Naive B cell (primary cell): ENCODE results near the gene SFTPA1. TPM values are rescaled to one million over a fixed set of nuclear protein-coding genes. Genes with fewer than 3 reads are reported as not detected.
A peak's percentile ranks its signal among the peaks of the same experiment; 100 is the strongest.
"Not testable (repeated sequence)": the region's sequence is repeated elsewhere in the genome, so short reads cannot be mapped to it uniquely, and the experiment has no call there.

ENCODE experiments used
- ATAC-seq, 2 donors: fragments of 150-1000 bp; cut with Tn5 transposase; 2 replicates each; pipeline ENCODE4 v1.10.0; 2021; ENCODE audit warnings: low read depth in 2 of 2, mild to moderate bottlenecking in 2 of 2, moderate library complexity in 2 of 2
- DNase-seq: peaks from one replicate; pipeline ENCODE4 v3.0.0; 2022
- H3K27ac Mint-ChIP-seq, 6 donors: one replicate each; pipeline ENCODE4 v1.8.0; 2020 to 2022; ENCODE audit warnings: mild to moderate bottlenecking in 6 of 6, mixed read lengths in 6 of 6, moderate library complexity in 5 of 6, inconsistent platforms in 2 of 6
- H3K27me3 Mint-ChIP-seq, 3 donors: one replicate each; pipeline ENCODE4 v1.8.0; 2021 to 2022; ENCODE audit warnings: mixed read lengths in 3 of 3, mild to moderate bottlenecking in 1 of 3
- H3K36me3 Mint-ChIP-seq, 2 donors: one replicate each; pipeline ENCODE4 v1.8.0; 2020 to 2022; ENCODE audit warnings: mixed read lengths in 2 of 2, inconsistent platforms in 1 of 2, mild to moderate bottlenecking in 1 of 2
- H3K4me1 Mint-ChIP-seq, 3 donors: one replicate each; pipeline ENCODE4 v1.8.0; 2020 to 2022; ENCODE audit warnings: mixed read lengths in 3 of 3, inconsistent platforms in 1 of 3, mild to moderate bottlenecking in 1 of 3, moderate library complexity in 1 of 3
- H3K4me3 Mint-ChIP-seq, 8 donors: one replicate each; pipeline ENCODE4 v1.8.0; 2020 to 2022; ENCODE audit warnings: mild to moderate bottlenecking in 8 of 8, mixed read lengths in 8 of 8, moderate library complexity in 8 of 8, inconsistent platforms in 2 of 8
- H3K9me3 Mint-ChIP-seq, 7 donors: one replicate each; pipeline ENCODE4 v1.8.0; 2020 to 2022; ENCODE audit warnings: mixed read lengths in 7 of 7, mild to moderate bottlenecking in 5 of 7, inconsistent platforms in 2 of 7, moderate library complexity in 1 of 7
- polyA plus RNA-seq, 6 donors: library from polyadenylated mRNA; unstranded; fragments of 300-500 nt; fragmentation: Illumina TruSeq; gene quantifications; one replicate each; pipeline ENCODE4 v1.2.3, GENCODE V29; 2021; ENCODE audit warnings: low read depth in 6 of 6

The SFTPA1 gene
- polyA plus RNA-seq, 6 donors from 2014 or later, result not detected

DNA sequence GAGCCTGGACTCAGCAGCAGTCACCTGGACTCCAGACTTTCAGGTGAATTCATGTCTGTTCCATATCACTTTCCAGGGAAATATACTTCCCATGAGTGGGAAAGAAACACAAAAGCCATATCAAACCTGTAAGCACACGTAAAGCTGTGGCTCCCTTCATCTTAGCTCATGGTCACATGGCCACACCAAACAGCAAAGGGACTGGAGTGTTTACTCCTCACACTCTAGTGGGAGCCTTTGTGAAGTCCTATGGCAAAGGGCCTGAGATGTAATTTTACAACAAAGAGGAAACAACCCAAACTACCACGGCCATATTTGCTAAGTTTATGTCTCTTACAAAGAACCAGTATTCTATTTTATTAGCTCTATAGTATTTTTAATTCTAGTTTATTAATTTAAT lies 16.3 kb downstream of the SFTPA1 start:
- no peak for DNase-seq
- no peaks in the 10 kb centered on the region for H3K36me3 Mint-ChIP-seq
- peaks cover 0 to 35% (median 18%) of the 10 kb centered on the region in 7 donors for H3K9me3 Mint-ChIP-seq
- H3K4me3 Mint-ChIP-seq, result no peak overlapping the region
- no peak overlapping the region for H3K27ac Mint-ChIP-seq
- H3K4me1 Mint-ChIP-seq, result no peaks in the 10 kb centered on the region
- H3K27me3 Mint-ChIP-seq, result peaks cover 16 to 50% (median 18%) of the 10 kb centered on the region in 3 donors
- no peak for ATAC-seq

- Mint-ChIP-seq H3K9me3 (peaks cover 0 to 31% (median 15%) of the 10 kb centered on the region in 7 donors), H3K27me3 (peaks cover 16 to 40% (median 23%) of the 10 kb centered on the region in 3 donors), H3K4me1 (no peaks in the 10 kb centered on the region), H3K27ac (no peak overlapping the region), H3K36me3 (no peaks in the 10 kb centered on the region), H3K4me3 (no peak overlapping the region)
- DNase-seq (no peak), ATAC-seq (no peak)
These were observed 17.3 kb downstream of the SFTPA1 start for GRCh38 chr10:79628083-79628482.

DNA sequence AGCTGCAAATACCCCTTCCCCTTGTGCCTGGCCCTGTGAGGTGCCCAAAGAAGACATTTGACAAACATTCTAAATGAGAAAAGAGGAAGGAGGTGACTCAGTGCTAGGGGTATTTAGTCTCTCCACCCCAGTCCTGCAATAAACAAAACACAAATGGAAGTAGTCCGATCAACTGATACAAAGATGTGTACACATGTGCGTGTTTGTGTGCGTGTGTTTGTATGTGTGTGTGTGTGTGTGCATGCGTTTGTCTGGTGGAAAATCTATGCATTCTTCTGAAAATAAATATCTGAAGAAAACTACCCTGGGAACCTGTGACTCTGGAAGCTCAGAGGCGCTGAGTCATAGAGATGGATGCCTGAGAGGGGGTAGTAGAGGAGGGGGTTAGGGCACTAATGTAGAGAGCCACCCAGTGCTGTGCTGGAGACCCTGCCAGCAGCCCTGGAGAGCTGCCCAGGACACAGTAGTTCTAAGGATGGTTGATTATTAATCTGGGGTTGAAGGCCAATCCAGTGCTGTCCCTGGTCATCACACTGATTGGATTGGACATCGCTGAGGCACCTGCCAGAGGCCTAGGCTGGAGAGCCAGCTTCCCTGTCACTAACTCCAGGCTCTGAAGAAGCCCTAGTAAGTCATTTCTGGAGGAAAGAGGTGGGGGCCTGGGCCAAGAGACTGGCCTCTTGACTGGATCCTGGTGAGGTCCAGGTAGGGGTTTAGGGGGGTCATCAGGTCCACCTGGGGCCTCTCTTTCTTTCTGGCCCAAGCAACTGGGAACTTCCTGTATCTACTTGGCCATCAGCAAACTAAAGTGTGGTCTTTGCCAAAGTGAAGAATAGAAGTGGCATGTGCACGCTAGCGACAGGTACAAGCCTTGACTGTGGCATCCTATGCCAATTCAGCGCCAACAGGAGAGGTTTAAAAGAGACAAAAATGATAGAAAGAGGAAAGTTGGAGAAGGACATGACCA lies 18.5 kb downstream of the SFTPA1 start:
- peak overlapping the region in 2 of 6 donors; percentile 1 to 2 for H3K27ac Mint-ChIP-seq
- no peak overlapping the region for H3K4me3 Mint-ChIP-seq
- DNase-seq, result no peak
- peaks cover 0 to 21% (median 8%) of the 10 kb centered on the region in 7 donors for H3K9me3 Mint-ChIP-seq
- H3K27me3 Mint-ChIP-seq, result peaks cover 16 to 32% (median 29%) of the 10 kb centered on the region in 3 donors
- no peak for ATAC-seq
- no peaks in the 10 kb centered on the region for H3K36me3 Mint-ChIP-seq
- no peaks in the 10 kb centered on the region for H3K4me1 Mint-ChIP-seq

- H3K4me1 Mint-ChIP-seq, result no peaks in the 10 kb centered on the region
- H3K36me3 Mint-ChIP-seq, result no peaks in the 10 kb centered on the region
- H3K27me3 Mint-ChIP-seq, result peaks cover 16 to 29% (median 28%) of the 10 kb centered on the region in 3 donors
- no peak for ATAC-seq
- no peak for DNase-seq
- H3K27ac Mint-ChIP-seq, result no peak overlapping the region
- peaks cover 0 to 21% (median 5%) of the 10 kb centered on the region in 7 donors for H3K9me3 Mint-ChIP-seq
- H3K4me3 Mint-ChIP-seq, result no peak overlapping the region
These were observed 19.2 kb downstream of the SFTPA1 start for GRCh38 chr10:79629955-79630327.

DNA sequence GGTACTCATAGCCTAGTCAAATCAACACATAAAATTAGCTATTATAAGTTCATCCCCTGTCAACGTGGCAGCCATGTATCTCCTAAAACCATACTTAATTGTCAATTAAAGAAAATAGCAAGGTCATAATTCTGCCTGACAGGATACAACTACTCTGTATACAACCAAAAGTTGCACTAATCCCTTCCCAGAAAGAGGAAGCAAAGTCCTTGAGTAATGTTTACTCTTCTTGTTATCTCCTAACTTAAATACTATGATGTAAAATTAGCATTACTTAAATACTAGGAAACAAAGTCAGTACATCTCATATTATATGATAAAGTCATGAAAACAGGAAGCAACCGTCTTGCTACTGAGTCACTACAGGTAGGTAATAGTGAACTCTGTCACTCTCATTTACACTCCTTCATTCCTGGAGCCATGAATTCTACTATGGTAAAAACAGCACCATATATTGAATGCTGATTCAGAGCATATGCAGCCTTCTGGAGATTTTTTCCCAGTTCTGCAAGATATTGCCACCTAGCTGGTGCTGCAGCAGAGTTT lies 26.0 kb downstream of the SFTPA1 start:
- peaks cover 0 to 11% (median 0%) of the 10 kb centered on the region in 3 donors for H3K27me3 Mint-ChIP-seq
- H3K4me1 Mint-ChIP-seq, H3K4me3 Mint-ChIP-seq, H3K9me3 Mint-ChIP-seq, ATAC-seq, H3K36me3 Mint-ChIP-seq, DNase-seq, H3K27ac Mint-ChIP-seq: not testable (repeated sequence)

- H3K9me3 Mint-ChIP-seq, result no peaks in the 10 kb centered on the region
- DNase-seq, result no peak
- H3K36me3 Mint-ChIP-seq, result no peaks in the 10 kb centered on the region
- no peak for ATAC-seq
- H3K4me1 Mint-ChIP-seq, result no peaks in the 10 kb centered on the region
- H3K4me3 Mint-ChIP-seq, result no peak overlapping the region
- H3K27ac Mint-ChIP-seq, result no peak overlapping the region
- H3K27me3 Mint-ChIP-seq, result peaks cover 0 to 3% (median 0%) of the 10 kb centered on the region in 3 donors
These were observed 27.6 kb downstream of the SFTPA1 start for GRCh38 chr10:79638318-79638717.

GRCh38 chr10:79652695-79653094 lies 42.0 kb downstream of the SFTPA1 start:
- not testable (repeated sequence) for H3K27me3 Mint-ChIP-seq, H3K27ac Mint-ChIP-seq, DNase-seq, H3K4me1 Mint-ChIP-seq, H3K9me3 Mint-ChIP-seq, ATAC-seq, H3K36me3 Mint-ChIP-seq
- H3K4me3 Mint-ChIP-seq, result peak overlapping the region in 1 of 8 donors; percentile 6

GRCh38 chr10:79663287-79663686 lies 52.5 kb downstream of the SFTPA1 start:
- H3K36me3 Mint-ChIP-seq, DNase-seq, H3K9me3 Mint-ChIP-seq, H3K27me3 Mint-ChIP-seq, H3K4me3 Mint-ChIP-seq, H3K4me1 Mint-ChIP-seq, H3K27ac Mint-ChIP-seq, ATAC-seq: not testable (repeated sequence)

DNA sequence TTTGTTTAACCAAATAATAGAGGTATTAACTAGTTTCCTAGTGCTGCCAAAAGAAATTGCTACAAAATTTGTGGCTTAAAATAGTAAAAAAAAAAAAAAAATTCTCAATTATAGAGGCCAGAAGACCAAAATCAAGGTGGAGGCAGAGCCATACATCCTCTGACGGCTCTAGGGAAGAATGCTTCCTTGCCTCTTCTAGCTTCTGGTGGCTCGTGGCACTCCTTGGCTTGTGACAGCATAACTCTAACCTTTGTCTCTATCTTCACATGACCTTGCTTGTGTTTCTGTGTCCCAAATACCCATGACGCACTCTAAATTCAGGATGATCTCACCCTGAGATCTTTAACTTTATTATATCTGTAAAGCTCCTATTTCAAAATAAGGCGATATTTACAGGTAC lies 53.9 kb downstream of the SFTPA1 start:
- H3K27ac Mint-ChIP-seq, H3K4me3 Mint-ChIP-seq, DNase-seq, H3K36me3 Mint-ChIP-seq, ATAC-seq, H3K27me3 Mint-ChIP-seq, H3K9me3 Mint-ChIP-seq, H3K4me1 Mint-ChIP-seq: not testable (repeated sequence)

Other genes with a start within 250 kb of the SFTPA1 start
- under 1 TPM in 5 of 6 donors, not detected in 1; 0.12 to 0.54 (median 0.43) TPM for gene ZCCHC24, start 165.3 kb upstream of the SFTPA1 start, polyA plus RNA-seq
- gene EIF5AL1, start 98.4 kb upstream of the SFTPA1 start, polyA plus RNA-seq, result under 1 TPM; 0.12 to 0.52 (median 0.36) TPM
- not detected for gene SFTPA2, start 50.5 kb upstream of the SFTPA1 start, polyA plus RNA-seq
- gene NUTM2B, start 92.3 kb downstream of the SFTPA1 start, polyA plus RNA-seq, result under 1 TPM in 1 of 6 donors, not detected in 5; 0.15 TPM
- gene NUTM2E, start 215.8 kb downstream of the SFTPA1 start, polyA plus RNA-seq, result not detected